ENCODE results near the gene NEDD4L.

The NEDD4L gene

GRCh38 chr18:58400331-58400870 is 356.4 kb downstream of the NEDD4L start:
- no peak for DNase-seq (ENCODE audit: low spot score)
- no peak overlapping the region for H4K91ac ChIP-seq (ENCODE audit: low read depth, low read length, poor library complexity)
- peaks cover 0 to 1% of the 10 kb centered on the region in 2 donors for H3K36me3 ChIP-seq (replicated peaks in 1 of 2; ENCODE audit: control insufficient read depth in 2 of 2, insufficient read depth in 2 of 2, low read length in 2 of 2)
- H3K18ac ChIP-seq (ENCODE audit: low read length) = no peak overlapping the region
- H3K4me3 ChIP-seq (ENCODE audit: low read length in 2 of 2) = no peak overlapping the region
- H3K9ac ChIP-seq (ENCODE audit: low read depth, low read length, poor library complexity) = no peak overlapping the region
- H4K8ac ChIP-seq (ENCODE audit: low read depth, low read length) = no peak overlapping the region
- H3K79me1 ChIP-seq (ENCODE audit: low read depth, low read length) = no peaks in the 10 kb centered on the region
- no peak overlapping the region for H2BK15ac ChIP-seq (ENCODE audit: low read length)
- H2AK5ac ChIP-seq (ENCODE audit: low read depth, low read length) = no peak overlapping the region
- no peak overlapping the region for H3K27ac ChIP-seq (replicated peaks; ENCODE audit: low read length)
- peaks cover 3 to 4% of the 10 kb centered on the region in 2 donors for H3K4me1 ChIP-seq (ENCODE audit: control insufficient read depth in 2 of 2, insufficient read depth in 1 of 2, low read depth in 1 of 2, low read length in 2 of 2)
- H3K23ac ChIP-seq (ENCODE audit: low read depth, low read length, poor library complexity) = no peak overlapping the region
- no peak overlapping the region for H2AFZ ChIP-seq (ENCODE audit: low read length)
- no peak overlapping the region for H3K14ac ChIP-seq (ENCODE audit: low read length)
- no peaks in the 10 kb centered on the region for H3K9me3 ChIP-seq (replicated peaks in 1 of 2; ENCODE audit: control insufficient read depth in 2 of 2, insufficient read depth in 1 of 2, low read depth in 1 of 2, low read length in 2 of 2)
- no peaks in the 10 kb centered on the region for H3K27me3 ChIP-seq (ENCODE audit: control insufficient read depth in 3 of 3, insufficient read depth in 3 of 3, low read depth in 1 of 3, low read length in 3 of 3)
- H3K4ac ChIP-seq (ENCODE audit: low read length) = no peak overlapping the region
- H2BK5ac ChIP-seq (ENCODE audit: low read length) = no peak overlapping the region
- no peak overlapping the region for H3K4me2 ChIP-seq (ENCODE audit: insufficient read depth, low read length, poor library complexity, severe bottlenecking)
- H2BK120ac ChIP-seq (ENCODE audit: low read depth, low read length) = no peak overlapping the region
- no peak overlapping the region for H2BK12ac ChIP-seq (ENCODE audit: low read length)
- no CpG with 5 or more reads among the region's 14 CpGs for WGBS, 2 donors (ENCODE audit: extremely low coverage in 2 of 2, insufficient read length in 2 of 2, insufficient replicate concordance in 1 of 2)

GRCh38 chr18:58401191-58401590 is 357.2 kb downstream of the NEDD4L start:
- H3K27me3 ChIP-seq (ENCODE audit: control insufficient read depth in 3 of 3, insufficient read depth in 3 of 3, low read depth in 1 of 3, low read length in 3 of 3) = no peaks in the 10 kb centered on the region
- H3K79me1 ChIP-seq (ENCODE audit: low read depth, low read length) = no peaks in the 10 kb centered on the region
- no peak overlapping the region for H3K9ac ChIP-seq (ENCODE audit: low read depth, low read length, poor library complexity)
- no peak overlapping the region for H3K23ac ChIP-seq (ENCODE audit: low read depth, low read length, poor library complexity)
- H3K14ac ChIP-seq (ENCODE audit: low read length) = no peak overlapping the region
- no peak overlapping the region for H3K27ac ChIP-seq (replicated peaks; ENCODE audit: low read length)
- DNase-seq (ENCODE audit: low spot score) = no peak
- no peak overlapping the region for H2AK5ac ChIP-seq (ENCODE audit: low read depth, low read length)
- no CpG with 5 or more reads among the region's 2 CpGs for WGBS, 2 donors (ENCODE audit: extremely low coverage in 2 of 2, insufficient read length in 2 of 2, insufficient replicate concordance in 1 of 2)
- H3K9me3 ChIP-seq (replicated peaks in 1 of 2; ENCODE audit: control insufficient read depth in 2 of 2, insufficient read depth in 1 of 2, low read depth in 1 of 2, low read length in 2 of 2) = no peaks in the 10 kb centered on the region
- H2BK120ac ChIP-seq (ENCODE audit: low read depth, low read length) = no peak overlapping the region
- no peak overlapping the region for H2BK5ac ChIP-seq (ENCODE audit: low read length)
- no peak overlapping the region for H2BK12ac ChIP-seq (ENCODE audit: low read length)
- H3K4me2 ChIP-seq (ENCODE audit: insufficient read depth, low read length, poor library complexity, severe bottlenecking) = no peak overlapping the region
- H3K4ac ChIP-seq (ENCODE audit: low read length) = no peak overlapping the region
- no peak overlapping the region for H4K8ac ChIP-seq (ENCODE audit: low read depth, low read length)
- H2AFZ ChIP-seq (ENCODE audit: low read length) = no peak overlapping the region
- peaks cover 0 to 1% of the 10 kb centered on the region in 2 donors for H3K36me3 ChIP-seq (replicated peaks in 1 of 2; ENCODE audit: control insufficient read depth in 2 of 2, insufficient read depth in 2 of 2, low read length in 2 of 2)
- H4K91ac ChIP-seq (ENCODE audit: low read depth, low read length, poor library complexity) = no peak overlapping the region
- H3K4me3 ChIP-seq (ENCODE audit: low read length in 2 of 2) = no peak overlapping the region
- no peak overlapping the region for H3K18ac ChIP-seq (ENCODE audit: low read length)
- peaks cover 3 to 4% of the 10 kb centered on the region in 2 donors for H3K4me1 ChIP-seq (ENCODE audit: control insufficient read depth in 2 of 2, insufficient read depth in 1 of 2, low read depth in 1 of 2, low read length in 2 of 2)
- no peak overlapping the region for H2BK15ac ChIP-seq (ENCODE audit: low read length)

GRCh38 chr18:58402247-58402646 is 358.2 kb downstream of the NEDD4L start:
- Histone ChIP-seq H2BK120ac (ENCODE audit: low read depth, low read length) (no peak overlapping the region), H2BK15ac (ENCODE audit: low read length) (no peak overlapping the region), H4K91ac (ENCODE audit: low read depth, low read length, poor library complexity) (no peak overlapping the region), H2BK12ac (ENCODE audit: low read length) (no peak overlapping the region), H3K9ac (ENCODE audit: low read depth, low read length, poor library complexity) (no peak overlapping the region), H3K14ac (ENCODE audit: low read length) (no peak overlapping the region), H3K4me3 (ENCODE audit: low read length in 2 of 2) (no peak overlapping the region), H3K27me3 (ENCODE audit: control insufficient read depth in 3 of 3, insufficient read depth in 3 of 3, low read depth in 1 of 3, low read length in 3 of 3) (no peaks in the 10 kb centered on the region), H2AFZ (ENCODE audit: low read length) (no peak overlapping the region), H3K9me3 (replicated peaks in 1 of 2; ENCODE audit: control insufficient read depth in 2 of 2, insufficient read depth in 1 of 2, low read depth in 1 of 2, low read length in 2 of 2) (no peaks in the 10 kb centered on the region), H3K23ac (ENCODE audit: low read depth, low read length, poor library complexity) (no peak overlapping the region), H3K4me1 (ENCODE audit: control insufficient read depth in 2 of 2, insufficient read depth in 1 of 2, low read depth in 1 of 2, low read length in 2 of 2) (peaks cover 5 to 9% of the 10 kb centered on the region in 2 donors), H3K18ac (ENCODE audit: low read length) (no peak overlapping the region), H2AK5ac (ENCODE audit: low read depth, low read length) (no peak overlapping the region), H3K4me2 (ENCODE audit: insufficient read depth, low read length, poor library complexity, severe bottlenecking) (no peak overlapping the region), H3K36me3 (replicated peaks in 1 of 2; ENCODE audit: control insufficient read depth in 2 of 2, insufficient read depth in 2 of 2, low read length in 2 of 2) (no peaks in the 10 kb centered on the region), H3K4ac (ENCODE audit: low read length) (no peak overlapping the region), H4K8ac (ENCODE audit: low read depth, low read length) (no peak overlapping the region), H2BK5ac (ENCODE audit: low read length) (no peak overlapping the region), H3K27ac (replicated peaks; ENCODE audit: low read length) (no peak overlapping the region), H3K79me1 (ENCODE audit: low read depth, low read length) (no peaks in the 10 kb centered on the region)
- no CpG with 5 or more reads among the region's 9 CpGs for WGBS, 2 donors (ENCODE audit: extremely low coverage in 2 of 2, insufficient read length in 2 of 2, insufficient replicate concordance in 1 of 2)
- DNase-seq (ENCODE audit: low spot score) = no peak

- Histone ChIP-seq H3K18ac (ENCODE audit: low read length) (peak overlapping the region; percentile 69), H3K9me3 (replicated peaks in 1 of 2; ENCODE audit: control insufficient read depth in 2 of 2, insufficient read depth in 1 of 2, low read depth in 1 of 2, low read length in 2 of 2) (no peaks in the 10 kb centered on the region), H2BK12ac (ENCODE audit: low read length) (no peak overlapping the region), H2AFZ (ENCODE audit: low read length) (no peak overlapping the region), H2BK15ac (ENCODE audit: low read length) (no peak overlapping the region), H2BK120ac (ENCODE audit: low read depth, low read length) (no peak overlapping the region), H3K27ac (replicated peaks; ENCODE audit: low read length) (no peak overlapping the region), H3K4me2 (ENCODE audit: insufficient read depth, low read length, poor library complexity, severe bottlenecking) (no peak overlapping the region), H3K27me3 (ENCODE audit: control insufficient read depth in 3 of 3, insufficient read depth in 3 of 3, low read depth in 1 of 3, low read length in 3 of 3) (no peaks in the 10 kb centered on the region), H4K91ac (ENCODE audit: low read depth, low read length, poor library complexity) (no peak overlapping the region), H2BK5ac (ENCODE audit: low read length) (no peak overlapping the region), H3K4me3 (ENCODE audit: low read length in 2 of 2) (no peak overlapping the region), H3K9ac (ENCODE audit: low read depth, low read length, poor library complexity) (no peak overlapping the region), H3K14ac (ENCODE audit: low read length) (no peak overlapping the region), H3K79me1 (ENCODE audit: low read depth, low read length) (no peaks in the 10 kb centered on the region), H3K36me3 (replicated peaks in 1 of 2; ENCODE audit: control insufficient read depth in 2 of 2, insufficient read depth in 2 of 2, low read length in 2 of 2) (no peaks in the 10 kb centered on the region), H3K4ac (ENCODE audit: low read length) (no peak overlapping the region), H4K8ac (ENCODE audit: low read depth, low read length) (no peak overlapping the region), H2AK5ac (ENCODE audit: low read depth, low read length) (no peak overlapping the region), H3K4me1 (ENCODE audit: control insufficient read depth in 2 of 2, insufficient read depth in 1 of 2, low read depth in 1 of 2, low read length in 2 of 2) (peaks cover 6 to 15% of the 10 kb centered on the region in 2 donors), H3K23ac (ENCODE audit: low read depth, low read length, poor library complexity) (no peak overlapping the region)
- no CpG with 5 or more reads among the region's 13 CpGs for WGBS, 2 donors (ENCODE audit: extremely low coverage in 2 of 2, insufficient read length in 2 of 2, insufficient replicate concordance in 1 of 2)
- no peak for DNase-seq (ENCODE audit: low spot score)
These were observed 359.1 kb downstream of the NEDD4L start for GRCh38 chr18:58402951-58403702.

Measured in neuronal stem cell (in vitro differentiated cells).